ENCODE measurements around the gene KRT86. TPM values are rescaled to one million over a fixed set of nuclear protein-coding genes. Genes with fewer than 3 reads are reported as not detected.

Gene KRT86
- total and polyA plus RNA-seq, 2 experiments from 2014 or later = 0.16 TPM; not detected in 1

GRCh38 chr12:52311285-52311648, 36.8 kb downstream of the KRT86 start:
- H3F3A ChIP-seq (replicated peaks; ENCODE audit: low read depth) = no peaks in the 10 kb centered on the region
- no peak overlapping the region for H2AFZ ChIP-seq
- no peaks in the 10 kb centered on the region; the same call in 2 of the 3 replicates for H3K9me3 Mint-ChIP-seq
- H3K4me1 ChIP-seq (ENCODE audit: insufficient read depth) = peaks cover 7% of the 10 kb centered on the region
- DNase-seq (ENCODE audit: low spot score) (no peak), ATAC-seq (no peak)
- no peak overlapping the region for H3K4me3 ChIP-seq
- no peak overlapping the region for H3K27ac ChIP-seq (ENCODE audit: low read depth)
- H3K4me2 ChIP-seq = no peak overlapping the region
- H3K4me1 Mint-ChIP-seq = peaks cover 8% of the 10 kb centered on the region; the same call in 2 of the 3 replicates
- no peak overlapping the region for H3K4me3 Mint-ChIP-seq
- no peaks in the 10 kb centered on the region for H3K36me3 ChIP-seq (ENCODE audit: insufficient read depth)
- peaks cover 39% of the 10 kb centered on the region for H3K27me3 Mint-ChIP-seq (ENCODE audit: insufficient read depth, low read depth, poor library complexity)
- H3K36me3 Mint-ChIP-seq (ENCODE audit: low read depth) = no peaks in the 10 kb centered on the region; the same call in 2 of the 3 replicates
- no peaks in the 10 kb centered on the region for H4K20me1 ChIP-seq (replicated peaks; ENCODE audit: insufficient read depth)
- no peaks in the 10 kb centered on the region for H3K79me2 ChIP-seq (replicated peaks; ENCODE audit: insufficient read depth)
- no peaks in the 10 kb centered on the region for H3K9me2 ChIP-seq (ENCODE audit: insufficient read depth)
- H3K27me3 ChIP-seq (ENCODE audit: insufficient read depth) = peaks cover 44% of the 10 kb centered on the region
- no peak overlapping the region for H3K27ac Mint-ChIP-seq
- TF ChIP-seq, protein P1, sequence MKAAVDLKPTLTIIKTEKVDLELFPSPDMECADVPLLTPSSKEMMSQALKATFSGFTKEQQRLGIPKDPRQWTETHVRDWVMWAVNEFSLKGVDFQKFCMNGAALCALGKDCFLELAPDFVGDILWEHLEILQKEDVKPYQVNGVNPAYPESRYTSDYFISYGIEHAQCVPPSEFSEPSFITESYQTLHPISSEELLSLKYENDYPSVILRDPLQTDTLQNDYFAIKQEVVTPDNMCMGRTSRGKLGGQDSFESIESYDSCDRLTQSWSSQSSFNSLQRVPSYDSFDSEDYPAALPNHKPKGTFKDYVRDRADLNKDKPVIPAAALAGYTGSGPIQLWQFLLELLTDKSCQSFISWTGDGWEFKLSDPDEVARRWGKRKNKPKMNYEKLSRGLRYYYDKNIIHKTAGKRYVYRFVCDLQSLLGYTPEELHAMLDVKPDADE (IDR thresholded peaks at IDR 0.05) = no peak
- TF ChIP-seq ZNF331 (CRISPR knock-in tag; IDR thresholded peaks at IDR 0.05; ENCODE audit: low read depth) (no peak), STAT1 (IDR thresholded peaks at IDR 0.05; ENCODE audit: unreplicated experiment) (no peak), EZH2phosphoT487 (IDR thresholded peaks at IDR 0.05; ENCODE audit: unreplicated experiment) (no peak), CTCF (conservative IDR thresholded peaks at IDR 0.05; ENCODE audit: low read depth in 2 of 2) (no peak), NANOG (IDR thresholded peaks at IDR 0.05; ENCODE audit: borderline replicate concordance) (no peak)
- TF ChIP-seq, protein P2, sequence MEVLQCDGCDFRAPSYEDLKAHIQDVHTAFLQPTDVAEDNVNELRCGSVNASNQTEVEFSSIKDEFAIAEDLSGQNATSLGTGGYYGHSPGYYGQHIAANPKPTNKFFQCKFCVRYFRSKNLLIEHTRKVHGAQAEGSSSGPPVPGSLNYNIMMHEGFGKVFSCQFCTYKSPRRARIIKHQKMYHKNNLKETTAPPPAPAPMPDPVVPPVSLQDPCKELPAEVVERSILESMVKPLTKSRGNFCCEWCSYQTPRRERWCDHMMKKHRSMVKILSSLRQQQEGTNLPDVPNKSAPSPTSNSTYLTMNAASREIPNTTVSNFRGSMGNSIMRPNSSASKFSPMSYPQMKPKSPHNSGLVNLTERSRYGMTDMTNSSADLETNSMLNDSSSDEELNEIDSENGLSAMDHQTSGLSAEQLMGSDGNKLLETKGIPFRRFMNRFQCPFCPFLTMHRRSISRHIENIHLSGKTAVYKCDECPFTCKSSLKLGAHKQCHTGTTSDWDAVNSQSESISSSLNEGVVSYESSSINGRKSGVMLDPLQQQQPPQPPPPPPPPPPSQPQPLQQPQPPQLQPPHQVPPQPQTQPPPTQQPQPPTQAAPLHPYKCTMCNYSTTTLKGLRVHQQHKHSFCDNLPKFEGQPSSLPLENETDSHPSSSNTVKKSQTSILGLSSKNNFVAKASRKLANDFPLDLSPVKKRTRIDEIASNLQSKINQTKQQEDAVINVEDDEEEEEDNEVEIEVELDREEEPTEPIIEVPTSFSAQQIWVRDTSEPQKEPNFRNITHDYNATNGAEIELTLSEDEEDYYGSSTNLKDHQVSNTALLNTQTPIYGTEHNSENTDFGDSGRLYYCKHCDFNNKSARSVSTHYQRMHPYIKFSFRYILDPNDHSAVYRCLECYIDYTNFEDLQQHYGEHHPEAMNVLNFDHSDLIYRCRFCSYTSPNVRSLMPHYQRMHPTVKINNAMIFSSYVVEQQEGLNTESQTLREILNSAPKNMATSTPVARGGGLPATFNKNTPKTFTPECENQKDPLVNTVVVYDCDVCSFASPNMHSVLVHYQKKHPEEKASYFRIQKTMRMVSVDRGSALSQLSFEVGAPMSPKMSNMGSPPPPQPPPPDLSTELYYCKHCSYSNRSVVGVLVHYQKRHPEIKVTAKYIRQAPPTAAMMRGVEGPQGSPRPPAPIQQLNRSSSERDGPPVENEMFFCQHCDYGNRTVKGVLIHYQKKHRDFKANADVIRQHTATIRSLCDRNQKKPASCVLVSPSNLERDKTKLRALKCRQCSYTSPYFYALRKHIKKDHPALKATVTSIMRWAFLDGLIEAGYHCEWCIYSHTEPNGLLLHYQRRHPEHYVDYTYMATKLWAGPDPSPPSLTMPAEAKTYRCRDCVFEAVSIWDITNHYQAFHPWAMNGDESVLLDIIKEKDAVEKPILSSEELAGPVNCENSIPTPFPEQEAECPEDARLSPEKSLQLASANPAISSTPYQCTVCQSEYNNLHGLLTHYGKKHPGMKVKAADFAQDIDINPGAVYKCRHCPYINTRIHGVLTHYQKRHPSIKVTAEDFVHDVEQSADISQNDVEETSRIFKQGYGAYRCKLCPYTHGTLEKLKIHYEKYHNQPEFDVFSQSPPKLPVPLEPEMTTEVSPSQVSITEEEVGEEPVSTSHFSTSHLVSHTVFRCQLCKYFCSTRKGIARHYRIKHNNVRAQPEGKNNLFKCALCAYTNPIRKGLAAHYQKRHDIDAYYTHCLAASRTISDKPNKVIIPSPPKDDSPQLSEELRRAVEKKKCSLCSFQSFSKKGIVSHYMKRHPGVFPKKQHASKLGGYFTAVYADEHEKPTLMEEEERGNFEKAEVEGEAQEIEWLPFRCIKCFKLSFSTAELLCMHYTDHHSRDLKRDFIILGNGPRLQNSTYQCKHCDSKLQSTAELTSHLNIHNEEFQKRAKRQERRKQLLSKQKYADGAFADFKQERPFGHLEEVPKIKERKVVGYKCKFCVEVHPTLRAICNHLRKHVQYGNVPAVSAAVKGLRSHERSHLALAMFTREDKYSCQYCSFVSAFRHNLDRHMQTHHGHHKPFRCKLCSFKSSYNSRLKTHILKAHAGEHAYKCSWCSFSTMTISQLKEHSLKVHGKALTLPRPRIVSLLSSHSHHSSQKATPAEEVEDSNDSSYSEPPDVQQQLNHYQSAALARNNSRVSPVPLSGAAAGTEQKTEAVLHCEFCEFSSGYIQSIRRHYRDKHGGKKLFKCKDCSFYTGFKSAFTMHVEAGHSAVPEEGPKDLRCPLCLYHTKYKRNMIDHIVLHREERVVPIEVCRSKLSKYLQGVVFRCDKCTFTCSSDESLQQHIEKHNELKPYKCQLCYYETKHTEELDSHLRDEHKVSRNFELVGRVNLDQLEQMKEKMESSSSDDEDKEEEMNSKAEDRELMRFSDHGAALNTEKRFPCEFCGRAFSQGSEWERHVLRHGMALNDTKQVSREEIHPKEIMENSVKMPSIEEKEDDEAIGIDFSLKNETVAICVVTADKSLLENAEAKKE (CRISPR knock-in tag; IDR thresholded peaks at IDR 0.05) = no peak
